ENCODE measurements around the gene CTNNA1. TPM values are rescaled to one million over a fixed set of nuclear protein-coding genes. Genes with fewer than 3 reads are reported as not detected.

Gene CTNNA1
- total RNA-seq, 2 donors from 2014 or later = 266 to 322 TPM

DNA sequence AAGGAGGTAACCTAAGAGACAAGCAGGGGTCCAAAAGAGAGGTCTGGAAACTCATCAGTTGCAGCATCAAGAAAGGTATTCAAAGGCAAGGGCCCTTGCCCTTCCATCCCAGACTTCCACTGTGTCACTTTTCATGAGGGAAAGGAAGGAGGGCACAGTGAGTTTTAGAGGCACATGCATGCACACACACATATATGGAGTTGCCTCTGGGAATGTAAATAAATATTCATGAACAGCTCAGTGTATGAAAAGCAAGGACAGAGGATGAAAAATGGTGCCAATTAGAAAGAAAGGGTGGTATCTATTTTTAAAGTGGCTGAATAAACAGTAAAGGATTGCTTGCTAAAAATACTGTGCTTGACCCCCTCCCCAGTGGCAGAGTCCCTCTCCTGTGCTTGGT, 227.2 kb downstream of the CTNNA1 start:
- H3K9me3 ChIP-seq = no peaks in the 10 kb centered on the region
- no peaks in the 10 kb centered on the region for H3K27me3 ChIP-seq (replicated peaks; ENCODE audit: insufficient read depth)
- H3K4me1 ChIP-seq (ENCODE audit: control insufficient read depth in 1 of 2, low read depth in 2 of 2) = peaks cover 9 to 48% of the 10 kb centered on the region in 2 donors
- DNase-seq (ENCODE audit: low spot score) = no peak
- ATAC-seq (ENCODE audit: insufficient number of reproducible peaks, low FRiP score, low read depth) = no peak
- H3K36me3 ChIP-seq = no peaks in the 10 kb centered on the region
- H3K4me3 ChIP-seq = no peak overlapping the region
- TF ChIP-seq, protein P1, sequence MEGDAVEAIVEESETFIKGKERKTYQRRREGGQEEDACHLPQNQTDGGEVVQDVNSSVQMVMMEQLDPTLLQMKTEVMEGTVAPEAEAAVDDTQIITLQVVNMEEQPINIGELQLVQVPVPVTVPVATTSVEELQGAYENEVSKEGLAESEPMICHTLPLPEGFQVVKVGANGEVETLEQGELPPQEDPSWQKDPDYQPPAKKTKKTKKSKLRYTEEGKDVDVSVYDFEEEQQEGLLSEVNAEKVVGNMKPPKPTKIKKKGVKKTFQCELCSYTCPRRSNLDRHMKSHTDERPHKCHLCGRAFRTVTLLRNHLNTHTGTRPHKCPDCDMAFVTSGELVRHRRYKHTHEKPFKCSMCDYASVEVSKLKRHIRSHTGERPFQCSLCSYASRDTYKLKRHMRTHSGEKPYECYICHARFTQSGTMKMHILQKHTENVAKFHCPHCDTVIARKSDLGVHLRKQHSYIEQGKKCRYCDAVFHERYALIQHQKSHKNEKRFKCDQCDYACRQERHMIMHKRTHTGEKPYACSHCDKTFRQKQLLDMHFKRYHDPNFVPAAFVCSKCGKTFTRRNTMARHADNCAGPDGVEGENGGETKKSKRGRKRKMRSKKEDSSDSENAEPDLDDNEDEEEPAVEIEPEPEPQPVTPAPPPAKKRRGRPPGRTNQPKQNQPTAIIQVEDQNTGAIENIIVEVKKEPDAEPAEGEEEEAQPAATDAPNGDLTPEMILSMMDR (IDR thresholded peaks at IDR 0.05) = no peak
- H3K27ac ChIP-seq = peak overlapping the region; percentile 54 to 61

DNA sequence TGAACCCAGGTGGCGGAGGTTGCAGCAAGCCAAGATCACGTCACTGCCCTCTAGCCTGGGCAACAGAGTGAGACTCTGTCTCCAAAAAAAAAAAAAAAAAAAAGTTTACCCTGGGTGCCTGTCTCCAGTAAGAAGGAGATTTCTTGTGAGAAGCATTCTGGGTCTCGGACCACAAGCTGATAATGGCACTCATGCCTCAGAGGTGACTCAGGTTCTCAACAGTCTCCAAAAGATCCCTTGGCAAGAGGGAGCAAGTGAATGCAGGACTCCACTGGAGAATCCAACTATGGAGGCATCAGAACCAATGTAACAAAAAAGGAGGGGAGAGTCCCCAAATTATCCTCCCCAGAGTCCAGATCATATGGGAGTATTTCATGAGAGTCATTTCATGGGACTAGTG, 227.9 kb downstream of the CTNNA1 start:
- H3K27me3 ChIP-seq (replicated peaks; ENCODE audit: insufficient read depth) = no peaks in the 10 kb centered on the region
- ATAC-seq (ENCODE audit: insufficient number of reproducible peaks, low FRiP score, low read depth) = peak; percentile 58
- TF ChIP-seq, protein P1 (IDR thresholded peaks at IDR 0.05) = no peak
- H3K36me3 ChIP-seq = no peaks in the 10 kb centered on the region
- no peaks in the 10 kb centered on the region for H3K9me3 ChIP-seq
- peaks cover 15 to 55% of the 10 kb centered on the region in 2 donors for H3K4me1 ChIP-seq (ENCODE audit: control insufficient read depth in 1 of 2, low read depth in 2 of 2)
- no peak for DNase-seq (ENCODE audit: low spot score)
- peak overlapping the region; percentile 30 for H3K4me3 ChIP-seq
- H3K27ac ChIP-seq = peak overlapping the region; percentile 54 to 61

DNA sequence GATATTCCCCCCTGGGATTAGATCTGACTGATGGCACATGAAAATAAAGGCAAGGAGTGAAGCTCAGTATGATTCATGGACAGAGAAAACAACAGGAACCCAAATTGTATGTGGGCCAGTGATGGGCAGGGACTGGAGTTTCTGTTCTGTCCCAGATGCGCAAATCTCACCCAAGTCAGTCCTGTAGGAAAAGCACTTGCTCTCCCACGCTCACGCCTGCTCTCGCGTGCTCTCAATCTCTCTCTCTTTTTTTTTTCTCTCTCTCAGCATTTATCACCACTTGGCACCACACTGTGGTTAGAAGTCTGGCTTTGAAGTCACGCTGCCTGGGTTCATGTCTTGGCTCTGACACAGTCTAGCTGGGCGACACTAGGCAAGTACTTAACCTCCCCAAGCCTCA, 228.4 kb downstream of the CTNNA1 start:
- H3K4me3 ChIP-seq = peak overlapping the region; percentile 30
- TF ChIP-seq, protein P1 (IDR thresholded peaks at IDR 0.05) = no peak
- H3K4me1 ChIP-seq (ENCODE audit: control insufficient read depth in 1 of 2, low read depth in 2 of 2) = peaks cover 15 to 56% of the 10 kb centered on the region in 2 donors
- peak; percentile 2 for ATAC-seq (ENCODE audit: insufficient number of reproducible peaks, low FRiP score, low read depth)
- no peak for DNase-seq (ENCODE audit: low spot score)
- no peaks in the 10 kb centered on the region for H3K27me3 ChIP-seq (replicated peaks; ENCODE audit: insufficient read depth)
- peak overlapping the region; percentile 54 to 61 for H3K27ac ChIP-seq
- H3K36me3 ChIP-seq = no peaks in the 10 kb centered on the region
- H3K9me3 ChIP-seq = no peaks in the 10 kb centered on the region

DNA sequence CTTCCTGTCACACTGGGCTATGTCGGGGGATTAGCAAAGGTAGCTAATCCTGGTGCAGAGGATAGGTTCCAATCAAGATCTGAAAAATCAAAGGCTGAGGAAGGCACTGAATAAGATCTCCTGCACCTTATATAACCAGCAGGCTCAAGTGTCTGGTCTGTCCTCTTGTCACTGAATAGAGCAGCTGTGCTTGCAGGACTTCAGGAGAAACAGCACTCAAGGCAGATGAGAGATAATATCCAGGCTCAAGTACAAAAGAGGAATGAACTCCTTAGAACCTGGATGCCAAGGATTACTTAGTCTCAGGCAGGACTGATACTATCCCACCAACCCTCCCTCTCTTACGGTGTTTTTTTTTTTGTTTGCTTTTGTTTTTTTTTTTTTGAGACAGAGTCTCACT, 230.8 kb downstream of the CTNNA1 start:
- H3K9me3 ChIP-seq = no peaks in the 10 kb centered on the region
- no peaks in the 10 kb centered on the region for H3K27me3 ChIP-seq (replicated peaks; ENCODE audit: insufficient read depth)
- peak overlapping the region; percentile 59 to 78 for H3K27ac ChIP-seq
- no peak for ATAC-seq (ENCODE audit: insufficient number of reproducible peaks, low FRiP score, low read depth)
- TF ChIP-seq, protein P1 (IDR thresholded peaks at IDR 0.05) = no peak
- H3K36me3 ChIP-seq = no peaks in the 10 kb centered on the region
- H3K4me3 ChIP-seq = no peak overlapping the region
- peaks cover 11 to 48% of the 10 kb centered on the region in 2 donors for H3K4me1 ChIP-seq (ENCODE audit: control insufficient read depth in 1 of 2, low read depth in 2 of 2)
- DNase-seq (ENCODE audit: low spot score) = no peak

Other genes starting within 250 kb of the CTNNA1 start
- gene ETF1, start 210.2 kb upstream of the CTNNA1 start, total RNA-seq = 100 to 1,000 TPM in 1 of 2 donors, 10 to 100 TPM in 1; 67.6 to 115 TPM
- gene HSPA9, start 178.0 kb upstream of the CTNNA1 start, total RNA-seq = 100 to 1,000 TPM; 202 to 294 TPM
- 1 to 10 TPM in 1 of 2 donors, under 1 TPM in 1; 0.27 to 1.9 TPM for gene LRRTM2, start 121.9 kb downstream of the CTNNA1 start, total RNA-seq

All from thoracic aorta (tissue), 2 donors.